ENCODE data around the gene BTD.

The BTD gene

DNA sequence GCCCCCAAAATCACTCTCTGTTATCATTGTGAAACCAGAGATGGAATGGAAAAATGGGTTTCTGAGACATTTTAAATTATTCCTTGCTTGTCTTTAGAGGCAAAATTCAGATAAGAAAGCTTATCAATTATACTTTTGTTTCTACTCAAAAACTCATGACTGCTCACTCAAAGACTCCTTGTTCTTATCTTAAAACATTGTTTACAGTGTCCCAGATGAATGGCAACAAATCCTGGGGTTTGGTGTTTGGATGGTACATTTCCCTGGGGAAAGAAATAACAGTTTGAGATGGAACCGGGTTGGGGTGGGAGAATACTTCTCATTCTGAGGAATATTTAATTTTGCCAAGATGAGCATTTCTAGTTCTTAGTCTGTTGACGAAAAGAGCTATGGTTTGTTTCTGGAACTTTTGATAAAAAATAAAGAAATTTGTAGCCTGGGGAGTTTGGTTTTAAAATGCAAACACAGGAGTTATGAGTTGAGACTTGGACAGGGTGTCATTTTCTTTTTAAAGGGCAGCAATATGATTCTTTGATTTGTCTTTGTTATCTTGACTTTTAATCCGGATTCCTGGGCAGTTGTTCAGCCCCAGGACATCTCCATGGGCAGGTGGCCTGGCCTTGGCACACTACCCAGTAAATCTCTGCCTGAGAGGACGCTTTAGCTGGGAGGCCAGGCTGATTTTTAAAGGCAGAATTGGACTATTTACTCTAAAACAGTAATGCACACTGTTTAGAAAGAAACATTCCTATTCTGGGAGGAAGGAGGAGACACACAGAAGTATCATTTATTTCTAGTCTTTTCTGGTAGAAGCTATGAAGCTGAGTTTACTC lies 32.4 kb downstream of the BTD start:
- Histone ChIP-seq H3K4me1 (ENCODE audit: insufficient read depth, low read length) (peaks cover 18% of the 10 kb centered on the region), H3K4me3 (ENCODE audit: low read length) (no peak overlapping the region)

GRCh38 chr3:15634671-15635070 lies 33.1 kb downstream of the BTD start:
- H3K4me3 ChIP-seq (ENCODE audit: low read length) = no peak overlapping the region
- no peaks in the 10 kb centered on the region for H3K27me3 ChIP-seq (ENCODE audit: insufficient read depth, low read length)
- H3K9me3 ChIP-seq (ENCODE audit: low read length) = no peaks in the 10 kb centered on the region
- H3K36me3 ChIP-seq (ENCODE audit: insufficient read depth, low read length) = no peaks in the 10 kb centered on the region
- H3K4me1 ChIP-seq (ENCODE audit: insufficient read depth, low read length) = peaks cover 18% of the 10 kb centered on the region
- no peak overlapping the region for H2AFZ ChIP-seq (ENCODE audit: low read depth, low read length)

More for the DNA sequence above, 32.4 kb downstream of the BTD start:
- H3K9me3 ChIP-seq (ENCODE audit: low read length) = no peaks in the 10 kb centered on the region
- H2AFZ ChIP-seq (ENCODE audit: low read depth, low read length) = no peak overlapping the region
- H3K36me3 ChIP-seq (ENCODE audit: insufficient read depth, low read length) = no peaks in the 10 kb centered on the region
- no peaks in the 10 kb centered on the region for H3K27me3 ChIP-seq (ENCODE audit: insufficient read depth, low read length)

DNA sequence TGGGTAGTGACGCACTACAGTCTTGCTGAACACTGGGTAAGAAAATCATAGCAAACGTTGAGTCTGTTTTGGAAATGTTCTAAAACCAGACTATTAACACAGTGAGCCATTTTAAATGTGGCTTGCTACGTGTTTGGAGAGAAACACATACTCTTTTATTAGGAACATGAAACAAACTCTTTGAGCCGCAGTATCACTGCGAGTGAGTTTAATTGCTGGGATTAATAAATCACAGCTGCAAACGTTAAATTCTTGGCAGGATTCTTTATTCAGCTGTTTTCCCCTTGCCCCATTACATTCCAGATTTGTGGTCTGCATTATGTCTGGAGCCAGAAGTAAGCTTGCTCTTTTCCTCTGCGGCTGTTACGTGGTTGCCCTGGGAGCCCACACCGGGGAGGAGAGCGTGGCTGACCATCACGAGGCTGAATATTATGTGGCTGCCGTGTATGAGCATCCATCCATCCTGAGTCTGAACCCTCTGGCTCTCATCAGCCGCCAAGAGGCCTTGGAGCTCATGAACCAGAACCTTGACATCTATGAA lies 33.6 kb downstream of the BTD start:
- H3K9me3 ChIP-seq (ENCODE audit: low read length) = no peaks in the 10 kb centered on the region
- H2AFZ ChIP-seq (ENCODE audit: low read depth, low read length) = no peak overlapping the region
- H3K4me3 ChIP-seq (ENCODE audit: low read length) = no peak overlapping the region
- peaks cover 18% of the 10 kb centered on the region for H3K4me1 ChIP-seq (ENCODE audit: insufficient read depth, low read length)
- H3K27me3 ChIP-seq (ENCODE audit: insufficient read depth, low read length) = no peaks in the 10 kb centered on the region
- H3K36me3 ChIP-seq (ENCODE audit: insufficient read depth, low read length) = no peaks in the 10 kb centered on the region

- no peak overlapping the region for H3K4me3 ChIP-seq (ENCODE audit: low read length)
- no peak overlapping the region for H2AFZ ChIP-seq (ENCODE audit: low read depth, low read length)
These were observed 34.6 kb downstream of the BTD start for GRCh38 chr3:15636028-15636709.

DNA sequence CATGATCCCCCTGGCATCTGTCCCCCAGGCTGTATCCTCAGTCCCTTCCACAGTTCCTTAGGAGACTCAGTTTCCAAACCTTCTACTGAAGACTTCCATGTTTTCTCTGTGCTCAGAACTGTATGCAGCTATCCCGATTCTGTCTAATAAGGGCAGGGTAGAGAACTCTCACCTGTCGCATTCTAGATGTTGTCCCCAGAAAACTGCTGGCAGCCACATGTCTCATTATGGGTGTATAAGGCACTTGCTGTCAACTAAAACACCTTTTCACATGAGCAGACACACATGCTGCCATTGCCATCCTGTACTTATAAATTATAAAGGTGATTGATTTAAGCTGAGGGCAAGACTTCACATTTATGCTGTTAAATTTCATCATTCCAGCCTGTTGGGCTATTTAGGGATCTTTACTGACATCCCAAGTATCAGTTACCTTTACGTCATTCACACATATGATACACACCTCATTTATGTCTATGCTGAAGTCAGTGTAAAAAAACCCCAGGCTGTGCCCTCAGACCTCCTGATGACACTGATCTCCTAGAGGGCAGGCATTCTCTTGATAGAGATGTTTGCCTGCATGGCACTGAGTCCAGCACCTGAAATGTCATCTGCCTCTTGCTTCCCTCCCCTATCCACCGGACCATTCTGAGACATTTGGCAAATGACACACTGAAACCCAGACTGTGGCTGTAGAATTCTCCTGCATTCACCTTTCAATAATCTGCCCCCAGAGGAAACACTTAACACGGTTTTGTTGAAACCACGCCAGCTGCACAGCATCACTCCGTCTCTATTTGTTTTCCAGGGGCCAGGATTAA lies 35.8 kb downstream of the BTD start:
- Histone ChIP-seq H3K9me3 (ENCODE audit: low read length) (peaks cover 2% of the 10 kb centered on the region), H2AFZ (ENCODE audit: low read depth, low read length) (no peak overlapping the region), H3K27me3 (ENCODE audit: insufficient read depth, low read length) (no peaks in the 10 kb centered on the region), H3K4me3 (ENCODE audit: low read length) (no peak overlapping the region), H3K36me3 (ENCODE audit: insufficient read depth, low read length) (no peaks in the 10 kb centered on the region), H3K4me1 (ENCODE audit: insufficient read depth, low read length) (peaks cover 9% of the 10 kb centered on the region)

More at GRCh38 chr3:15636028-15636709, 34.6 kb downstream of the BTD start:
- Histone ChIP-seq H3K4me1 (ENCODE audit: insufficient read depth, low read length) (peaks cover 9% of the 10 kb centered on the region), H3K27me3 (ENCODE audit: insufficient read depth, low read length) (no peaks in the 10 kb centered on the region), H3K9me3 (ENCODE audit: low read length) (no peaks in the 10 kb centered on the region), H3K36me3 (ENCODE audit: insufficient read depth, low read length) (no peaks in the 10 kb centered on the region)

DNA sequence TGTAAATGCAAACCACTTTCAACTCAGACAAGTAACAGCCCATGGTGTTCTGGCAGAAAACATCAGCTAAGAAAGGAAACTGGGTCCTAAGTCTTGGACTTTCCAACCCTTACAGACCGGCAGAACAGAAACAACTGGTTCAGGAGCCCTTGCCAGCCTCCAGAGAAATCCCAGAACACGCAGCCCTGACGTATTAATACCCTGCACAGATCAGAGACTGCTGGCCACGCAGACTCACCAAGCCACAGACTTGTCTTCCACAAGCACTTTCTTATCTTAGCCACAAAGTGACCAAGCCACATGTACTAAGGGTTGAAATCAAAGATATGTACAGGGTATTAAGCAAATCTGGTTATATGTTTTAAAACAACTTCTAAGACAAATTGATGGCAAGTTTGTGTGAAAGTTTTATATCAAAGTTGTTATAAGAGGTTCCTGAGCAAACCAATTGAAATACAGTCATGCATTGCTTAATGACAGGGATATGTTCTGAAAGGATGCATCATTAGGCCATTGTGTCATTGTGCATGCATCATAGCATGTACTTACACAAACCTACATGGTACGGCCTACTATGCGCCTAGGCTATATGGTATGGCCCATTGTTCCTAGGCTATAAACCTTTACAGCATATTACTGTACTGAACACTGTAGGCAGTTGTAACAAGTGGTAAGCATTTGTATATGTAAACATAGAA lies 36.8 kb downstream of the BTD start:
- Histone ChIP-seq H3K27me3 (ENCODE audit: insufficient read depth, low read length) (no peaks in the 10 kb centered on the region), H3K9me3 (ENCODE audit: low read length) (peaks cover 2% of the 10 kb centered on the region), H3K4me1 (ENCODE audit: insufficient read depth, low read length) (peaks cover 6% of the 10 kb centered on the region), H2AFZ (ENCODE audit: low read depth, low read length) (no peak overlapping the region), H3K4me3 (ENCODE audit: low read length) (no peak overlapping the region), H3K36me3 (ENCODE audit: insufficient read depth, low read length) (no peaks in the 10 kb centered on the region)

DNA sequence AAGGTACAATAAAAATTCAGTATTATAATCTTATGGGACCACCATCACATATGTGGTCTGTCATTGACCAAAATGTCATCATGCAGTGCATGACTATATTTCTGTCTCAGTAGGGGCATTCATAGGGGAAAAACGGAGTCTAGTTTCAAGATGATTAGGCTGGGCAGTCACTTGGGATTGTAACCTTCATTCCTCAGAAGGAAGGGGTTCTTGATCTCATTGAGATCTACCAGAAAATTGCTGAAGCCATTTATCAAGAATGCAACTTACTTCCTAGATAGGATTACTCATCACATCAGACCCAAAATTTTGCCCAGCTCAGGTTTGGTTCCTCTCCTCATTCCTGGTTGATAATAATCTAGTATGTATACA lies 37.3 kb downstream of the BTD start:
- peaks cover 2% of the 10 kb centered on the region for H3K9me3 ChIP-seq (ENCODE audit: low read length)
- H3K4me3 ChIP-seq (ENCODE audit: low read length) = no peak overlapping the region
- H2AFZ ChIP-seq (ENCODE audit: low read depth, low read length) = no peak overlapping the region
- peaks cover 4% of the 10 kb centered on the region for H3K4me1 ChIP-seq (ENCODE audit: insufficient read depth, low read length)
- H3K36me3 ChIP-seq (ENCODE audit: insufficient read depth, low read length) = no peaks in the 10 kb centered on the region
- H3K27me3 ChIP-seq (ENCODE audit: insufficient read depth, low read length) = no peaks in the 10 kb centered on the region

GRCh38 chr3:15645246-15645645 lies 43.7 kb downstream of the BTD start:
- Histone ChIP-seq H3K36me3 (ENCODE audit: insufficient read depth, low read length) (no peaks in the 10 kb centered on the region), H2AFZ (ENCODE audit: low read depth, low read length) (no peak overlapping the region), H3K9me3 (ENCODE audit: low read length) (peaks cover 8% of the 10 kb centered on the region), H3K4me3 (ENCODE audit: low read length) (no peak overlapping the region), H3K4me1 (ENCODE audit: insufficient read depth, low read length) (peaks cover 12% of the 10 kb centered on the region), H3K27me3 (ENCODE audit: insufficient read depth, low read length) (no peaks in the 10 kb centered on the region)

DNA sequence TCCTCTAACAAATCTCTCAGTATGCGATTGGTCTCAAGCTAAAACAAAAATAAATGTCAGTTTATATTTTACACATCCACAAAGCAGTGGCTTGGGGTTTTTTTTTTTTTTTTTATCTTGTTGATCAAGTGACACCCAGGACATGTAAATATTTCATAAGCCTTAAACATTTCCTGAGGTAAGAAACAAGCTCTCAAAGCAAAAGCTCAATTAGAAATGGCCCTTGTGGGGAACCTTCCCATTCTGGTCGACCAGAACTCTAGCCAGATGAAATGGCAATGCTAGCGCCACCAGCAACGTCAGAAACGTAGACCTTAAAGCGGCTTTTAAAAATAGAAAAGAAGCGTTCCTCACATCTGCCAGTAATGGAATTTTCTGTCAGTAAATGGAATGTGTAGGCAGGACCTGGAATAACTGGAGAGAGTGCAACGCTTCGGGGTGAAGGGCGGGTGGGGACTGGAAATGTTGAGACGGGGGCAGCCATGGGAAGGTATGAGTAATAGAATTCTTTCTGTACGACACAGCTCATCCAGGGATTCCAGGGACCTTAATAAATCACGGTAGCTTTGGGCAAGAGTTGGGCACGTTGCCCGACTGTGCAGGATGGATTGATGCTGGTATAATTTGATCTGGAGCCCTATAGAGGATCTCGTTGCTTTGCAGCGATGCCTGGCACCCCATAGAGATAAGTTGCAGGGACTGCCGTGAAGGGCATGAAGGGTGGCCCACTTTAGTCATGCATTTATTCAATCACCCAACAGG lies 44.4 kb downstream of the BTD start:
- no peaks in the 10 kb centered on the region for H3K36me3 ChIP-seq (ENCODE audit: insufficient read depth, low read length)
- peaks cover 8% of the 10 kb centered on the region for H3K9me3 ChIP-seq (ENCODE audit: low read length)
- H3K27me3 ChIP-seq (ENCODE audit: insufficient read depth, low read length) = no peaks in the 10 kb centered on the region
- peaks cover 16% of the 10 kb centered on the region for H3K4me1 ChIP-seq (ENCODE audit: insufficient read depth, low read length)
- no peak overlapping the region for H3K4me3 ChIP-seq (ENCODE audit: low read length)
- no peak overlapping the region for H2AFZ ChIP-seq (ENCODE audit: low read depth, low read length)

DNA sequence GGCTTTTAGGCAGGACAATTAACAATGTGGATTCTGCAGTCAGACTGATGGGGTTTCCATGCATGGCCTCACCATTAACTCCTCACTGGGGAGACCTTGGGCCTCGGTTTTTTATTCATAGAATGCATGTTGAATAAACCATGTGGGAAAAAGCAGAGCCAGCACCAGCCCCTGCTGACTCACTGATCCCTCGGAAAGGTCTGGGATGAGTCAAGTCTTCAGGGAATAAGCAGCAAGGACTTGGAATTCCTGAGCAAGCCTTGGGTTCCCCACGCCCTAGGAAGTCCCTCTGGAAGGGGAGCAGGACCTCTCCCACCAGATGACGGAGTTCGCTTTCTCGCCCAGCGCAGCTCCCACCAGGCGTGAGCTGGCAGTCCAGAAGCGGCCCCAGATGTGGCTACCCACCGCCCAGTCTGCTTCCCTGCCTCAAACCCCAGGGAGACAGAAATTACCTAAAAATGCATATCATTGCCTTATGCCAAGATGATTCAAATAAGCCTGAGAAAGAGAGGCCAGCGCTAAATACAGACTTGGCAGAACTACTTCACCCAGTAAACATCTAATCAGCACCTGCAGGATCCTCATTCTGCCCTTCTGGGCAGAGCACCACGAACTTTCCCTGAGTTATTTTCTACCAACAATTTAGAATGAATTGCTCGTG lies 45.4 kb downstream of the BTD start:
- Histone ChIP-seq H2AFZ (ENCODE audit: low read depth, low read length) (no peak overlapping the region), H3K4me3 (ENCODE audit: low read length) (no peak overlapping the region), H3K36me3 (ENCODE audit: insufficient read depth, low read length) (no peaks in the 10 kb centered on the region), H3K9me3 (ENCODE audit: low read length) (peaks cover 6% of the 10 kb centered on the region), H3K27me3 (ENCODE audit: insufficient read depth, low read length) (no peaks in the 10 kb centered on the region), H3K4me1 (ENCODE audit: insufficient read depth, low read length) (peaks cover 16% of the 10 kb centered on the region)

DNA sequence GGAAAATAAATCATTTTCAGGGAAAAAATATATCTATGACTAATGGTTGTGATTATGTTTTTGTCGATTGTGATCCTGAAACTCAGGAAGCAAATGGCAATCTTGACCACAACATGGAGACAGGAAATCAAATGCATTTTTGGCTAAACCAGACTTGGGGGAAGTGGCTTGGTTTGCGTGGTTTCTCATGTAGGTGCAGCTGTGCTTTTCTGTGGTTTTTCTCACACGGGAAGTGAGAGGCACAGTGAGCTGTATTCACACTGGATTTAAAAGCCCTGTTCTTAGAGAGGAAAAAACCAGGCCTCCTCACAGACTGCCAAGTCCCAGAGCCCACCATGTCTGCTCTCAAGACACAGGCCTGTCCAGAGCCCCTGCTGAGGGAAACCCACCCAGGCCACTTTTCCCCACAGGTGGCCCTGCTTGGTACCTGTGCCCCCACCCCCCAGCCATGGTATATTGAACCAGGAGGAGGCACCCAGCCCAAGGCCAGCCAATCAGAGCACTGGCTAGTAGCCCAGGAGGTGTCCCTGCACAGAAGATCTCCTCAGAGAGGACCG lies 46.1 kb downstream of the BTD start:
- H3K27me3 ChIP-seq (ENCODE audit: insufficient read depth, low read length) = no peaks in the 10 kb centered on the region
- H2AFZ ChIP-seq (ENCODE audit: low read depth, low read length) = no peak overlapping the region
- peaks cover 6% of the 10 kb centered on the region for H3K9me3 ChIP-seq (ENCODE audit: low read length)
- no peaks in the 10 kb centered on the region for H3K36me3 ChIP-seq (ENCODE audit: insufficient read depth, low read length)
- peaks cover 16% of the 10 kb centered on the region for H3K4me1 ChIP-seq (ENCODE audit: insufficient read depth, low read length)
- H3K4me3 ChIP-seq (ENCODE audit: low read length) = no peak overlapping the region
